K562 (cell line): Measurements from ENCODE around the gene DKK3. TPM values are rescaled to one million over a fixed set of nuclear protein-coding genes. Genes with fewer than 3 reads are reported as not detected.

Source experiments
- ARID1B ChIP-seq: fragments of 450-650 bp; IDR thresholded peaks from 2 replicates; pipeline ENCODE4 v1.6.1; 2016; ENCODE audit warnings: antibody characterized with exemption, mild to moderate bottlenecking, inconsistent platforms
- HMGN3 ChIP-seq: IDR thresholded peaks from 2 replicates; pipeline ENCODE4 v1.6.1; 2011; ENCODE audit warnings: borderline replicate concordance, low read depth, mild to moderate bottlenecking, mixed read lengths, low read length; ENCODE audit not compliant: insufficient read length; ENCODE audit errors: extremely low read depth
- MLLT1 ChIP-seq, 2 experiments: fragments of 450-650 bp; IDR thresholded peaks; 2 replicates each; pipeline ENCODE4 v1.6.1; 2016
- NFIC ChIP-seq: fragments of 450-650 bp; IDR thresholded peaks from 2 replicates; pipeline ENCODE4 v1.6.1; 2017; ENCODE audit warnings: mild to moderate bottlenecking, inconsistent platforms
- RFX5 ChIP-seq: IDR thresholded peaks from 2 replicates; pipeline ENCODE4 v1.6.1; 2011; ENCODE audit warnings: low read depth, mild to moderate bottlenecking, improper control_type of control experiment, low read length
- SP1 ChIP-seq: sonication (generic); formaldehyde crosslinking; IDR thresholded peaks from 2 replicates; pipeline ENCODE4 v1.8.1; 2022; ENCODE audit warnings: mild to moderate bottlenecking, missing genetic modification reagents
- SUPT5H ChIP-seq: fragments of 450-650 bp; IDR thresholded peaks from 2 replicates; pipeline ENCODE4 v1.6.1; 2016
- TCFL5 ChIP-seq: fragments of 250-450 bp; sonication (Bioruptor Pico); conservative IDR thresholded peaks from 2 replicates; pipeline ENCODE4 v1.6.1; 2021; ENCODE audit warnings: mild to moderate bottlenecking, moderate library complexity, matching md5 sums
- THAP12 ChIP-seq: fragments of 250-450 bp; sonication (Bioruptor Pico); IDR thresholded peaks from 2 replicates; pipeline ENCODE4 v1.9.0; 2021; ENCODE audit warnings: mild to moderate bottlenecking, inconsistent platforms
- U2AF2 ChIP-seq: fragments of 200-400 bp; formaldehyde crosslinking; optimal IDR thresholded peaks from 2 replicates; pipeline ENCODE3; 2017; ENCODE audit warnings: low read depth, mild to moderate bottlenecking, low read length
- XRCC5 ChIP-seq: fragments of 200-400 bp; formaldehyde crosslinking; IDR thresholded peaks from 2 replicates; pipeline ENCODE4 v1.6.1; 2017; ENCODE audit warnings: low read depth, mild to moderate bottlenecking, low read length
- ZFP30 ChIP-seq: fragments of 250-450 bp; sonication (Bioruptor Pico); IDR thresholded peaks from 2 replicates; pipeline ENCODE4 v1.8.0; 2022; ENCODE audit warnings: moderate library complexity, mild to moderate bottlenecking, inconsistent platforms, borderline replicate concordance
- ZMIZ1 ChIP-seq, 2 experiments: fragments of 150-350 bp in 1 of 2; IDR thresholded peaks; 2 replicates each; pipeline ENCODE4 v1.6.1; 2012 to 2016; ENCODE audit warnings: low read depth in 2 of 2, low read length in 2 of 2, mild to moderate bottlenecking in 1 of 2, moderate library complexity in 1 of 2
- ZNF280B ChIP-seq: fragments of 250-450 bp; sonication (Bioruptor Pico); IDR thresholded peaks from 2 replicates; pipeline ENCODE4 v1.5.1; 2021; ENCODE audit warnings: mild to moderate bottlenecking
- polyA plus RNA-seq, 8 experiments: library from polyadenylated mRNA; depleted of rRNA in 4 of 8; stranded (reverse) in 5 of 8; unstranded in 3 of 8; fragments of >200 nt; fragmentation: Nextera tagmentation in 2 of 8; fragmentation: Illumina TruSeq in 1 of 8; extraction: Ambion mirVana in 2 of 8; extraction: Trizol in 1 of 8; gene quantifications; 2 replicates each; pipeline versions ENCODE4 v1.2.1 to v1.2.3, GENCODE V29; 2011 to 2014; ENCODE audit warnings: inconsistent platforms in 1 of 8, missing spikeins in 1 of 8
- total RNA-seq, 7 experiments: library from RNA; depleted of rRNA in 6 of 7; stranded (reverse); fragments of >200 nt in 6 of 7; fragmentation: Illumina TruSeq in 2 of 7; extraction: Trizol in 2 of 7; gene quantifications; 2 replicates each; pipeline versions ENCODE4 v1.2.1 to v1.2.3, GENCODE V29; 2011 to 2021; ENCODE audit warnings: low replicate concordance in 1 of 7

DKK3 gene
- total and polyA plus RNA-seq, 9 of the 15 experiments (the other 6 are each of a cell fraction or from before 2014, with no cell fraction given) = 0.14 to 0.85 (median 0.38) TPM; not detected in 6

GRCh38 chr11:11913395-11913794, 95.0 kb downstream of the DKK3 start (continued):
- no peak for TF ChIP-seq THAP12 (CRISPR knock-in tag)
- no peak for TF ChIP-seq MLLT1 (IDR thresholded peaks at IDR 0.05)
- no peak for TF ChIP-seq ZFP30 (CRISPR knock-in tag)
- TF ChIP-seq HMGN3 = no peak
- no peak for TF ChIP-seq XRCC5
- no peak for TF ChIP-seq SP1 (CRISPR knock-in tag)
- no peak for TF ChIP-seq ARID1B
- no peak for TF ChIP-seq SUPT5H
- TF ChIP-seq U2AF2 = no peak
- TF ChIP-seq ZMIZ1 (IDR thresholded peaks at IDR 0.05; ENCODE audit: low read depth in 2 of 2, low read length in 2 of 2) = no peak
- TF ChIP-seq ZNF280B (CRISPR knock-in tag) = no peak
- TF ChIP-seq TCFL5 (CRISPR knock-in tag) = no peak
- TF ChIP-seq RFX5 = no peak
- TF ChIP-seq NFIC = no peak
- TF ChIP-seq, all 486 proteins: peak for 0
